BLaER1 (cell line): ENCODE data around the gene CHM.

ENCODE experiments used
- H3K27ac ChIP-seq: shearing (Covaris generic); formaldehyde crosslinking; 2 replicates; pipeline ENCODE4 v1.8.1; 2022
- H3K27me3 ChIP-seq: shearing (Covaris generic); formaldehyde crosslinking; 2 replicates; pipeline ENCODE4 v1.8.1; 2022
- H3K36me3 ChIP-seq: shearing (Covaris generic); formaldehyde crosslinking; 2 replicates; pipeline ENCODE4 v1.8.1; 2022
- H3K4me1 ChIP-seq: shearing (Covaris generic); formaldehyde crosslinking; 2 replicates; pipeline ENCODE4 v1.8.1; 2022
- H3K4me2 ChIP-seq: shearing (Covaris generic); formaldehyde crosslinking; 2 replicates; pipeline ENCODE4 v1.8.1; 2022
- H3K4me3 ChIP-seq: shearing (Covaris generic); formaldehyde crosslinking; 2 replicates; pipeline ENCODE4 v1.8.1; 2022
- H3K9ac ChIP-seq: shearing (Covaris generic); formaldehyde crosslinking; 2 replicates; pipeline ENCODE4 v1.8.1; 2022
- H3K9me3 ChIP-seq: shearing (Covaris generic); formaldehyde crosslinking; 2 replicates; pipeline ENCODE4 v1.8.1; 2022
- H4K20me1 ChIP-seq: shearing (Covaris generic); formaldehyde crosslinking; 2 replicates; pipeline ENCODE4 v1.8.1; 2022
- Cebpa-rat ChIP-seq: shearing (Covaris generic); IDR thresholded peaks from 2 replicates; pipeline ENCODE4 v1.8.1; 2022

The CHM gene

GRCh38 chrX:85882601-85883000 is 164.8 kb downstream of the CHM start:
- TF ChIP-seq Cebpa-rat, result no peak
- Histone ChIP-seq H3K36me3 (peaks cover 6% of the 10 kb centered on the region; the same call in 1 of the 2 replicates), H3K27ac (no peak overlapping the region), H3K9me3 (peaks cover 5% of the 10 kb centered on the region), H4K20me1 (no peaks in the 10 kb centered on the region), H3K27me3 (peaks cover 63% of the 10 kb centered on the region), H3K9ac (no peak overlapping the region), H3K4me2 (no peak overlapping the region), H3K4me3 (no peak overlapping the region), H3K4me1 (no peaks in the 10 kb centered on the region)

GRCh38 chrX:85870585-85870984 is 176.8 kb downstream of the CHM start:
- Histone ChIP-seq H4K20me1 (no peaks in the 10 kb centered on the region), H3K27me3 (peaks cover 59% of the 10 kb centered on the region), H3K4me1 (no peaks in the 10 kb centered on the region), H3K4me2 (no peak overlapping the region), H3K27ac (no peak overlapping the region), H3K9ac (no peak overlapping the region), H3K9me3 (peaks cover 18% of the 10 kb centered on the region), H3K36me3 (peaks cover 18% of the 10 kb centered on the region), H3K4me3 (no peak overlapping the region)
- TF ChIP-seq Cebpa-rat, result no peak

- no peak overlapping the region for H3K4me3 ChIP-seq
- TF ChIP-seq Cebpa-rat, result no peak
Measured at GRCh38 chrX:85865324-85865723, 182.0 kb downstream of the CHM start.

GRCh38 chrX:85859426-85859825 is 187.9 kb downstream of the CHM start:
- H4K20me1 ChIP-seq, result no peaks in the 10 kb centered on the region
- H3K27ac ChIP-seq, result no peak overlapping the region
- TF ChIP-seq Cebpa-rat, result no peak
- H3K4me3 ChIP-seq, result no peak overlapping the region
- peaks cover 6% of the 10 kb centered on the region; the same call in 1 of the 2 replicates for H3K36me3 ChIP-seq
- H3K4me1 ChIP-seq, result no peaks in the 10 kb centered on the region
- H3K27me3 ChIP-seq, result peaks cover 32% of the 10 kb centered on the region
- no peak overlapping the region for H3K9ac ChIP-seq
- H3K9me3 ChIP-seq, result no peaks in the 10 kb centered on the region
- no peak overlapping the region for H3K4me2 ChIP-seq

More at GRCh38 chrX:85865324-85865723, 182.0 kb downstream of the CHM start:
- Histone ChIP-seq H3K36me3 (peaks cover 34% of the 10 kb centered on the region), H3K4me2 (no peak overlapping the region), H4K20me1 (no peaks in the 10 kb centered on the region), H3K27ac (no peak overlapping the region), H3K9ac (no peak overlapping the region), H3K4me1 (no peaks in the 10 kb centered on the region), H3K9me3 (peaks cover 25% of the 10 kb centered on the region), H3K27me3 (peaks cover 64% of the 10 kb centered on the region)

DNA sequence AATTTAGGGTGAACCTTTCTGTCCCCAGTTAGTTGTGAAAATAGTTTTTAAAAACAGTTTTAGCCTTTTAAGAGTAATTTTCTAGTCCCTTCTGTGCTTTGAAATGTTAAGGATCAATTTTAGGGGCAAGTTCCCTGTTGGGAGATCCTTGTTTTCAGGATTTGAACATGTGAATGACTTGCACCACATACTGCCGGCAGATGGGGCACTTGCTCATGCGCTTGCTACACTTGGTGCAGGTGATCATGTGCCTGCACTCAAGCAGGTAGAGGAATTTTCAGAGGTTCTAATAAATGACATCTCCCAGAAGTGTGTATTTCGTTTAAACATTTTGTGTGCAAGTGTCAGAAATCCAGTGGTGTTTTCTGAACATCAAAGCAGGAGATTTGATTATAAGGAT is 195.9 kb downstream of the CHM start:
- TF ChIP-seq Cebpa-rat, result no peak
- H4K20me1 ChIP-seq, result no peaks in the 10 kb centered on the region

DNA sequence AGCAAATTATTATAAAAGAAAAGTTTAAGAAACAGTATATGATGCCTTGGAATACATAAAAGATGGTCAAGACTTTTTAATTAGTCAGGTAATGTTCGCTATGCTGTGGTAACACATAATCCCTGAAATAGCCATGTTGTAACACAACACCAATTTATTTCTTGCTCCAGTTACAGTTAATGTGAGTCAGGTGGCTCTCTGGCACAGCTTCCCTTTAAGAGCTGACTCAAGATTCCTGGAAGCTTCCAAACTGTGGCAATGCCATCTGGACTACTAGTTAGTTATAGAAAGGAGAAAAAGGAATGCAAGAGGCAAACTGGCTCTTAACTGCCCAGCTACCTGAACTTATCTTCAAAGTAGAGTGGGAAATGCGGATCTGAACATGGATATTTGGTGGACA is 210.5 kb downstream of the CHM start:
- Histone ChIP-seq H3K4me3 (no peak overlapping the region), H3K4me1 (no peaks in the 10 kb centered on the region)
- no peak for TF ChIP-seq Cebpa-rat

More for the DNA sequence above, 195.9 kb downstream of the CHM start:
- no peak overlapping the region for H3K9ac ChIP-seq
- H3K4me3 ChIP-seq, result no peak overlapping the region
- no peaks in the 10 kb centered on the region for H3K9me3 ChIP-seq
- no peak overlapping the region for H3K27ac ChIP-seq
- no peak overlapping the region for H3K4me2 ChIP-seq
- H3K27me3 ChIP-seq, result peaks cover 48% of the 10 kb centered on the region
- no peaks in the 10 kb centered on the region for H3K36me3 ChIP-seq
- no peaks in the 10 kb centered on the region for H3K4me1 ChIP-seq

DNA sequence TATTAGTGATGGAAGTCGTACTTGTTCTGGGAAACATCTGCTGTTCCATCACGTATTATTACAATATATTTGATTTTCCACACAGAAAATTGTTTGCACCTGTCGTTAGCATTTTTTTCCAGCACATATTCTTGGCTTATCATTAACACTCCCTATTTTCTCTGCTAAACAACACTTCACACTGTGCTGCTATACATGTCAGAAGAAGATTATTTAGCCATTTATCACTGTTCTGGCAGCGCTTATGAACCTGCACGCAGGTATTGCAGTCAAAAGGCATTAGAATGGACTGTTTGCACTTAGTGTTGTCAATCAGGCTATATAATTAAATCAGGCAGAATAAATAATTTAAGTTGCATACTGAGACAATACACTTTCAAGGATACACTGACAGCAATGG is 218.6 kb downstream of the CHM start:
- Histone ChIP-seq H3K4me1 (no peaks in the 10 kb centered on the region), H3K9ac (no peak overlapping the region)
- TF ChIP-seq Cebpa-rat, result no peak

More for the DNA sequence above, 210.5 kb downstream of the CHM start:
- Histone ChIP-seq H3K9me3 (no peaks in the 10 kb centered on the region), H3K36me3 (no peaks in the 10 kb centered on the region), H4K20me1 (no peaks in the 10 kb centered on the region), H3K9ac (no peak overlapping the region), H3K27me3 (peaks cover 37% of the 10 kb centered on the region), H3K27ac (no peak overlapping the region), H3K4me2 (no peak overlapping the region)

GRCh38 chrX:85815203-85815751 is 232.1 kb downstream of the CHM start:
- Histone ChIP-seq H3K36me3 (no peaks in the 10 kb centered on the region), H3K27me3 (peaks cover 55% of the 10 kb centered on the region), H3K4me3 (no peak overlapping the region), H3K9ac (no peak overlapping the region), H3K27ac (no peak overlapping the region), H3K4me1 (no peaks in the 10 kb centered on the region), H3K4me2 (no peak overlapping the region), H3K9me3 (peaks cover 39% of the 10 kb centered on the region), H4K20me1 (no peaks in the 10 kb centered on the region)
- TF ChIP-seq Cebpa-rat, result no peak

More for the DNA sequence above, 218.6 kb downstream of the CHM start:
- no peak overlapping the region for H3K4me3 ChIP-seq
- no peaks in the 10 kb centered on the region for H3K9me3 ChIP-seq
- H3K27me3 ChIP-seq, result peaks cover 81% of the 10 kb centered on the region
- H4K20me1 ChIP-seq, result no peaks in the 10 kb centered on the region
- no peaks in the 10 kb centered on the region for H3K36me3 ChIP-seq
- no peak overlapping the region for H3K4me2 ChIP-seq
- no peak overlapping the region for H3K27ac ChIP-seq
